T-cell (primary cell): ENCODE data around the gene PCGF1. TPM values are rescaled to one million over a fixed set of nuclear protein-coding genes. Genes with fewer than 3 reads are reported as not detected.

Source experiments
- ATAC-seq, 4 experiments: fragments of 200-7000 bp in 3 of 4; fragments of 150-1000 bp in 1 of 4; cut with Tn5 transposase; replicated peaks in 1 of 4; 1 replicate in 3 of 4; 2 replicates in 1 of 4; pipeline ENCODE4 v1.10.0; 2021; ENCODE audit warnings: moderate library complexity in 3 of 4, mild to moderate bottlenecking in 2 of 4, moderate number of reproducible peaks in 1 of 4
- CTCF ChIA-PET, 2 donors: fragments of 300-600 bp; sonication (Branson Sonifier 250); formaldehyde crosslinking; loops; one replicate each; lab custom pipeline; 2022; ENCODE audit warnings: antibody characterized with exemption in 2 of 2; lab: Charles Lee
- POLR2A ChIA-PET, 2 donors: fragments of 300-600 bp; sonication (Branson Sonifier 250); formaldehyde crosslinking; loops; one replicate each; lab custom pipeline; 2022; ENCODE audit warnings: antibody characterized with exemption in 2 of 2; lab: Charles Lee
- DNase-seq, 35 experiments: peaks; one replicate each; pipeline versions ENCODE4 v3.0.0 to v3.0.0-alpha.2; 2013 to 2023
- H3K27ac ChIP-seq: one replicate; pipeline ENCODE4 v1.5.1; 2013; ENCODE audit warnings: low read length
- H3K27me3 ChIP-seq, 2 experiments: replicated peaks in 1 of 2; 1 replicate in 1 of 2; 2 replicates in 1 of 2; pipeline versions ENCODE4 v1.6.1 to v1.7.0; 2013; ENCODE audit warnings: low read length in 1 of 2, mixed read lengths in 1 of 2; ENCODE audit not compliant: control insufficient read depth in 2 of 2, insufficient read depth in 2 of 2; ENCODE audit errors: extremely low read depth in 1 of 2
- H3K36me3 ChIP-seq, 2 donors: 1 replicate in 1 of 2; 2 replicates in 1 of 2; pipeline versions ENCODE4 v1.6.1 to v1.7.0; 2013; ENCODE audit warnings: low read length in 1 of 2; ENCODE audit not compliant: control insufficient read depth in 2 of 2, insufficient read depth in 1 of 2; ENCODE audit errors: extremely low read depth in 1 of 2
- H3K4me1 ChIP-seq, 2 experiments: 1 replicate in 1 of 2; 2 replicates in 1 of 2; pipeline versions ENCODE4 v1.6.1 to v1.7.0; 2013; ENCODE audit warnings: low read length in 2 of 2, mixed read lengths in 1 of 2; ENCODE audit not compliant: insufficient read depth in 2 of 2, control insufficient read depth in 1 of 2; ENCODE audit errors: extremely low read depth in 1 of 2
- H3K4me3 ChIP-seq, 2 donors: 1 replicate in 1 of 2; 2 replicates in 1 of 2; pipeline versions ENCODE4 v1.5.1 to v1.7.0; 2013; ENCODE audit warnings: mild to moderate bottlenecking in 2 of 2, low read length in 1 of 2, moderate library complexity in 1 of 2; ENCODE audit not compliant: control insufficient read depth in 1 of 2; ENCODE audit errors: extremely low read depth in 1 of 2
- H3K9me3 ChIP-seq: 2 replicates; pipeline ENCODE4 v1.7.0; 2013
- H3K27ac Mint-ChIP-seq, 2 donors: one replicate each; pipeline ENCODE4 v1.8.0; 2020 to 2021; ENCODE audit warnings: mild to moderate bottlenecking in 2 of 2, mixed read lengths in 2 of 2
- H3K27me3 Mint-ChIP-seq, 2 donors: one replicate each; pipeline ENCODE4 v1.8.0; 2021 to 2022; ENCODE audit warnings: mixed read lengths in 2 of 2
- H3K36me3 Mint-ChIP-seq: one replicate; pipeline ENCODE4 v1.8.0; 2021; ENCODE audit warnings: mixed read lengths
- H3K4me1 Mint-ChIP-seq, 3 donors: one replicate each; pipeline ENCODE4 v1.8.0; 2020 to 2022; ENCODE audit warnings: mixed read lengths in 3 of 3, mild to moderate bottlenecking in 1 of 3
- H3K4me3 Mint-ChIP-seq, 3 donors: one replicate each; pipeline ENCODE4 v1.8.0; 2020 to 2022; ENCODE audit warnings: mild to moderate bottlenecking in 3 of 3, mixed read lengths in 3 of 3, moderate library complexity in 3 of 3
- H3K9me3 Mint-ChIP-seq, 3 donors: one replicate each; pipeline ENCODE4 v1.8.0; 2020 to 2022; ENCODE audit warnings: mixed read lengths in 3 of 3
- WGBS: methylation state at CpG from one replicate; pipeline ENCODE4 v1.1.5; 2013; ENCODE audit warnings: missing lambda C conversion rate; ENCODE audit not compliant: insufficient coverage; 5-methylcytosine and 5-hydroxymethylcytosine counted together
- total RNA-seq, 35 experiments: library from RNA in 6 of 35; stranded (reverse) in 6 of 35; fragments of 120-200 nt in 1 of 35; gene quantifications; one replicate each; pipeline versions ENCODE4 v1.2.1 to v1.2.4 and lab custom pipeline; 2013 to 2026

PCGF1 gene
- total RNA-seq, 5 donors from 2014 or later (not counting 1 experiment from before 2014, with no cell fraction given), result 17.6 to 34.3 (median 28.0) TPM

DNA sequence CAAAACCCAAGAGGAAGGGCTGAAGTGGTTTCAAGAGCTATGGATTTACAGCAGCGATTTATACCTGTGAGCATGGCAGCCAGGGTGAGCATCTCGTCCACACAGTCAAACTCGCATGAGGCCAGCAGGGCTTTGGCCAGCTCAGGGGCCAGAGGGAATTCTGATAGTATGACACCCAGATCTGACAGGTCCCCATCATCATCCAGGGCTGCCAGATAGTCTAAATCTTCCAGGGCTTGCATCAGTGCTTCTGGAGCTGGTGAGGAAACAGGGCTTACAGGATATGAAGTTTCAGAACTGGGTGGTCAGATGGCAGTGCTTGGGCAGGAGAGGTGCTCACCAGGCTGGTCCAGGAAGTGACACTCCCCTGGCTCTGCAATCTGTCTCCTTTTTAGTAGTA lies 15.0 kb upstream of the PCGF1 start:
- H3K4me3 ChIP-seq, result no peak overlapping the region
- WGBS, result 85% methylated on average over 3 of the region's 3 CpGs
- H3K4me1 ChIP-seq, result peaks cover 0 to 3% of the 10 kb centered on the region in 2 experiments
- H3K9me3 ChIP-seq, result no peaks in the 10 kb centered on the region
- peaks cover 3 to 15% of the 10 kb centered on the region in 2 donors for H3K36me3 ChIP-seq
- no peak for ATAC-seq
- H3K27ac ChIP-seq, result no peak overlapping the region
- Mint-ChIP-seq H3K36me3 (peaks cover 15% of the 10 kb centered on the region), H3K9me3 (no peaks in the 10 kb centered on the region), H3K27ac (no peak overlapping the region), H3K27me3 (peaks cover 33 to 34% of the 10 kb centered on the region in 2 donors), H3K4me1 (peaks cover 3 to 10% (median 9%) of the 10 kb centered on the region in 3 donors), H3K4me3 (no peak overlapping the region)
- ChIA-PET POLR2A (interaction anchor here in 1 of 2 donors (0.5 kb wide), 1 partner anchor 16 kb away, joined by 3 read pairs; no protein-coding TSS in a partner anchor), CTCF (no interaction called here)
- H3K27me3 ChIP-seq, result peaks cover 2 to 26% of the 10 kb centered on the region in 2 experiments
- DNase-seq, result no peak

DNA sequence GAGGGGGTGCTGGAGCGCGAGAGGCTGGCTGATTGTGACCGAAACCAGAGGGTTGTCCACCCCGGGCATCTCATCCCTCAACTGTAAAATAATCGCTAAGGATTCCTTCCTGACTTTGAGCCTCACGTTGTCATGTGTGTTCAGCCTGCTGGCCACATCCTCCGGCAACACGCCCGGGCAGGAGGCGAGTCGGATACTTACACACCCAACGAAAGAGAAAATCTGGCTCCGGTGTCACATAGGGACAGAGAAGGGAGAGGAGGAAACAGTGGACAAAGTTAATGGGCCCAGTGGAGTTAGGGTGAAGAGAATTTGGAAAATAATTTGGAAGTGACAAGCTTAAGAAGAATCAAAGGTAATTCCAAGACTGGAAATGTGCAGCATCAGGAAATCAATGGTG lies 9.2 kb upstream of the PCGF1 start:
- Histone ChIP-seq H3K4me1 (peaks cover 7 to 36% of the 10 kb centered on the region in 2 experiments), H3K27ac (no peak overlapping the region), H3K27me3 (peaks cover 9 to 82% of the 10 kb centered on the region in 2 experiments), H3K9me3 (no peaks in the 10 kb centered on the region), H3K36me3 (no peaks in the 10 kb centered on the region), H3K4me3 (peak overlapping the region; percentile 28 to 66)
- ChIA-PET CTCF (interaction anchor here in 1 of 2 donors (0.5 kb wide), 1 partner anchor 370 kb away, joined by 3 read pairs; no protein-coding TSS in a partner anchor), POLR2A (no interaction called here)
- Mint-ChIP-seq H3K4me1 (peaks cover 14 to 29% (median 21%) of the 10 kb centered on the region in 3 donors), H3K27ac (no peak overlapping the region), H3K9me3 (no peaks in the 10 kb centered on the region), H3K36me3 (no peaks in the 10 kb centered on the region), H3K27me3 (peaks cover 56 to 76% of the 10 kb centered on the region in 2 donors), H3K4me3 (peak overlapping the region; percentile 70 to 75 (median 74))
- DNase-seq (no peak), ATAC-seq (no peak)
- WGBS, result 81% methylated on average over 5 of the region's 13 CpGs

DNA sequence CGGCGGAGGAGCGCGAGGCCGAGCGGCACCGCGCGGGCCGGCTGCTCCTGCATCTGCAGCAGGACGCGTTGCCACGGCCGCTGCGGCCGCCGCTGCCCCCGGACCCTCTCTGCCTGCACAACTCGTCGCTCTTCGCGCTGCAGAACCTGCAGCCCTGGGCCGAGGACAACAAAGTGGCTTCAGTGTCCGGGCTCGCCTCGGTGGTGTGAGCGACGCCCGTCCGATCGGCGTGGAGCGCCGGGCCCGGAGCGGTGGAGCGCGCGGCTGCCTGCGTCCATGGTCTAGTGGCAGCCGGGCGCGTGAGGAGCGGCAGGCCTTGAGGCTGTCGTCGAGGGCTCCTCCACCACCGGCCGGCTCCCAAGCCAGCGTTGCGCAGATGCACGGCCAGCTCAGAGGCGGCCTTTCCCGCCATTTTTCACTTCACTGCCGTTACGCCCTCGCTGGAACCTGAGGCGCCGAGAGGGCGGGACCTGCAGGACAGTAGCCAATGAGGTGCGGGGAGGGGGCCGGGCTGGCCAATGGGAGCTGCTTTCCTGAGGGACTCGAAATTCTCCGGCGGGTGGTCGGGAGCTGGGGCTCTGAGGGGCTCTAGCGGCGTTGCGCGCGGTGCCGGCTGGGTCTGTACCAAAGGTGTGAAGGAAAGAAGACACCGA lies 8.6 kb upstream of the PCGF1 start:
- peaks cover 14 to 29% (median 21%) of the 10 kb centered on the region in 3 donors for H3K4me1 Mint-ChIP-seq
- Histone ChIP-seq H3K4me1 (peaks cover 7 to 36% of the 10 kb centered on the region in 2 experiments), H3K27ac (no peak overlapping the region), H3K9me3 (no peaks in the 10 kb centered on the region), H3K36me3 (no peaks in the 10 kb centered on the region), H3K4me3 (peak overlapping the region; percentile 28 to 66), H3K27me3 (peaks cover 9 to 83% of the 10 kb centered on the region in 2 experiments)
- H3K9me3 Mint-ChIP-seq, result no peaks in the 10 kb centered on the region
- ATAC-seq (peak; percentile 79 to 93 (median 83)), DNase-seq (peak in 34 of 35 experiments; percentile 18 to 75 (median 60))
- POLR2A ChIA-PET, result no interaction called here
- peaks cover 55 to 79% of the 10 kb centered on the region in 2 donors for H3K27me3 Mint-ChIP-seq
- WGBS, result 6% methylated on average over 65 of the region's 72 CpGs
- H3K36me3 Mint-ChIP-seq, result no peaks in the 10 kb centered on the region
- H3K27ac Mint-ChIP-seq, result no peak overlapping the region
- CTCF ChIA-PET, result interaction anchor here in 1 of 2 donors (0.5 kb wide), 1 partner anchor 369 kb away, joined by 3 read pairs; no protein-coding TSS in a partner anchor
- peak overlapping the region; percentile 70 to 75 (median 74) for H3K4me3 Mint-ChIP-seq

DNA sequence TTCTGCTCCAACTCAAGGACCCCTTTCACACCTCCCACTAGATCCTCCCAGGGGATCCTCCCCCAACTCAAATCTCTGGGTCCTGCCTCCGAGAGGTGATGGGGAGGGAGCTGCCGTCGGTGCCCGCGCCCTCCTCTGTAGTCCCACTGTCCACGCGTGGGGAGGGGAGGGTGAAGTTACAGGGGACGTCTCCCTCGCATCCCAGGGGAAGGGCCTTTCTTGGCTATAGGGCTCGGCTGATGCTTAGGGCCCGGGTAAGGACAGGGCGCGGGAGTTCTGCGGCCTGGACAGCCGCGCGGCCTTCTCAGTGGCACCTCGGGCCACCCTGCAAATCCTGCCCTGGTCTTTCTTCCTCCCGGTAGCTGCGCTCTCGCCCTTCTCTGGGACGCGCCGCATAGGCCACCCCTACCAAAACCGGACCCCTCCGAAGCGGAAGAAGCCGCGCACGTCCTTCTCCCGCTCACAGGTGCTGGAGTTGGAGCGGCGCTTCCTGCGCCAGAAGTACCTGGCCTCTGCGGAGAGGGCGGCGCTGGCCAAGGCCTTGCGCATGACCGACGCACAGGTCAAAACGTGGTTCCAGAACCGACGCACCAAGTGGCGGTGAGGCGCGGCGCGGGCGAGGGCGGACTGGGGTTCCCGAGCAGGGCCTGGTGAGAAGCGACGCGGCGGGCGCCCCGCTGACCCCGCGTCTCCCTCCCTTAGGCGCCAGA lies 7.9 kb upstream of the PCGF1 start:
- ATAC-seq, result peak in 3 of 4 experiments; percentile 4 to 27 (median 21)
- DNase-seq, result peak in 2 of 35 experiments; percentile 16 to 29
- POLR2A ChIA-PET, result interaction anchor here in 1 of 2 donors (0.6 kb wide), 1 partner anchor 69 kb away, joined by 3 read pairs; no protein-coding TSS in a partner anchor

DNA sequence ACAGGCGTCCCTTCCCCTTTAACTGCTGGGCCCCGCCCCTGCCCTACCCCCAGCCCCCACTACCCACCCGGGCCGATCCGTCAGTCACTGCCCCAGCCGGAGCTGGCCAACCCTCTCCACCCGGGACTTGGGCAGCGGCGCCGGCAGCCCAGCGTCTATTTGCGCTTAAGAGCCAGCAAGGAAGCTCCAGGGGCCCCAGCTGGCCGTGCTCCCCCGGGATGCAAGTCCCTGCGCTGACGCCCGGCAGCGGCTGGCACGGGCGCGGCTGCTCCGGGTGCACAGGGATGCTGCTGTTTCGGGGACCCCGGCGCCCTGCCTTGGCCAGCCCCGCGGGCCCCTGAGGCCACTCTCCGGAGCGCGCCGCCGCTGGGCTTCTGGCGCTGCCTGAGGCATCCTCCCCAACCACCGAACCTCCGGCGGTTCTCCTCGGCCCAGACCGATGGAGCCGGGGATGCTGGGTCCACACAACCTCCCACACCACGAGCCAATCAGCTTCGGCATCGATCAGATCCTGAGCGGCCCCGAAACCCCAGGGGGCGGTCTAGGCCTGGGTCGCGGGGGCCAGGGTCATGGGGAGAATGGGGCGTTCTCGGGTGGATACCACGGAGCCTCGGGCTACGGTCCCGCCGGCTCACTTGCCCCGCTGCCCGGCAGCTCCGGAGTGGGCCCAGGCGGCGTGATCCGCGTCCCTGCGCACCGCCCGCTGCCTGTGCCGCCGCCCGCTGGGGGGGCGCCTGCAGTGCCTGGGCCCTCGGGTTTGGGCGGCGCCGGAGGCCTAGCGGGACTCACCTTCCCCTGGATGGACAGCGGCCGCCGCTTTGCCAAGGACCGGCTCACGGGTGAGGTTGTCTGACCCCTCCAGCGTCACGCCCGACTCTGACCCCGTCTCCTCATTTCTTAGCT lies 7.1 kb upstream of the PCGF1 start, which contains the start of gene TLX2:
TSS of gene TLX2 (plus strand) at position 83 of the 903 bp plus-strand sequence. CDS start at position 440, 357 bp downstream.
- H3K4me3 Mint-ChIP-seq, result peak within 1 kb of the TSS; percentile 65 to 74 (median 70)
- peaks cover 12 to 85% of the 10 kb centered on the region in 2 experiments for H3K27me3 ChIP-seq
- peaks cover 7 to 36% of the 10 kb centered on the region in 2 experiments for H3K4me1 ChIP-seq
- H3K4me1 Mint-ChIP-seq, result peaks cover 14 to 29% (median 21%) of the 10 kb centered on the region in 3 donors
- H3K9me3 ChIP-seq, result no peaks in the 10 kb centered on the region
- no peaks in the 10 kb centered on the region for H3K9me3 Mint-ChIP-seq
- H3K36me3 ChIP-seq, result no peaks in the 10 kb centered on the region
- ChIA-PET CTCF (no interaction called here), POLR2A (interaction anchor here in 1 of 2 donors (0.5 to 0.6 kb wide), 2 partner anchors 70 to 172 kb away, joined by 3 read pairs; no protein-coding TSS in a partner anchor)
- peak within 1 kb of the TSS; percentile 18 to 50 for H3K4me3 ChIP-seq
- H3K27ac Mint-ChIP-seq, result no peak within 1 kb of the TSS
- ATAC-seq, result peak in 3 of 4 experiments; percentile 13 to 24 (median 18)
- peak in 1 of 35 experiments; percentile 33 for DNase-seq
- no peak within 1 kb of the TSS for H3K27ac ChIP-seq
- H3K36me3 Mint-ChIP-seq, result no peaks in the 10 kb centered on the region
- WGBS, result 5% methylated on average over 70 of the region's 82 CpGs
- peaks cover 47 to 66% of the 10 kb centered on the region in 2 donors for H3K27me3 Mint-ChIP-seq

More for the DNA sequence above, 7.9 kb upstream of the PCGF1 start:
- H3K9me3 Mint-ChIP-seq, result no peaks in the 10 kb centered on the region
- Histone ChIP-seq H3K9me3 (no peaks in the 10 kb centered on the region), H3K27me3 (peaks cover 13 to 84% of the 10 kb centered on the region in 2 experiments), H3K4me1 (peaks cover 7 to 36% of the 10 kb centered on the region in 2 experiments), H3K27ac (no peak overlapping the region), H3K4me3 (peak overlapping the region; percentile 31 to 66), H3K36me3 (no peaks in the 10 kb centered on the region)
- H3K4me1 Mint-ChIP-seq, result peaks cover 14 to 29% (median 21%) of the 10 kb centered on the region in 3 donors
- no peak overlapping the region for H3K27ac Mint-ChIP-seq
- WGBS, result 8% methylated on average over 51 of the region's 60 CpGs
- H3K4me3 Mint-ChIP-seq, result peak overlapping the region; percentile 65 to 74 (median 70)
- CTCF ChIA-PET, result no interaction called here
- no peaks in the 10 kb centered on the region for H3K36me3 Mint-ChIP-seq
- H3K27me3 Mint-ChIP-seq, result peaks cover 54 to 74% of the 10 kb centered on the region in 2 donors
